Calu3 (cell line): ENCODE results near the gene VWA1. TPM values are rescaled to one million over a fixed set of nuclear protein-coding genes. Genes with fewer than 3 reads are reported as not detected.
"Not testable (repeated sequence)": the region's sequence is repeated elsewhere in the genome, so short reads cannot be mapped to it uniquely, and the experiment has no call there.

ENCODE experiments used
- BruUV-seq: library from RNA; stranded (reverse); fragments of 400-500 nt; replicated peaks from 2 replicates; lab custom pipeline; 2021; lab: Mats Ljungman, UMichigan
- CTCF ChIA-PET: fragments of 300-600 bp; sonication (Branson Sonifier 250); formaldehyde crosslinking; loops from one replicate; lab custom pipeline; 2022; ENCODE audit warnings: antibody characterized with exemption; lab: Charles Lee
- DNase-seq: peaks from one replicate; pipeline ENCODE4 v3.0.0; 2022
- H3K27ac Mint-ChIP-seq: one replicate; pipeline ENCODE4 v1.8.0; 2022; ENCODE audit warnings: mixed read lengths; ENCODE audit not compliant: unreplicated experiment
- H3K27me3 Mint-ChIP-seq: one replicate; pipeline ENCODE4 v1.8.0; 2022; ENCODE audit warnings: mixed read lengths; ENCODE audit not compliant: unreplicated experiment
- H3K36me3 Mint-ChIP-seq: one replicate; pipeline ENCODE4 v1.8.0; 2022; ENCODE audit warnings: mild to moderate bottlenecking, moderate library complexity, mixed read lengths; ENCODE audit not compliant: insufficient read depth, unreplicated experiment
- H3K4me1 Mint-ChIP-seq: one replicate; pipeline ENCODE4 v1.8.0; 2022; ENCODE audit warnings: mild to moderate bottlenecking, low read depth, mixed read lengths; ENCODE audit not compliant: unreplicated experiment
- H3K4me3 Mint-ChIP-seq: one replicate; pipeline ENCODE4 v1.8.0; 2022; ENCODE audit warnings: mild to moderate bottlenecking, low read depth, moderate library complexity, mixed read lengths; ENCODE audit not compliant: unreplicated experiment
- H3K9me3 Mint-ChIP-seq: one replicate; pipeline ENCODE4 v1.8.0; 2022; ENCODE audit warnings: low read depth, mixed read lengths; ENCODE audit not compliant: unreplicated experiment
- CTCF ChIP-seq: fragments of 200-600 bp; IDR thresholded peaks from one replicate; pipeline ENCODE4 v1.8.0; 2022; ENCODE audit warnings: antibody characterized with exemption; ENCODE audit not compliant: unreplicated experiment
- intact Hi-C: fragments of 100-400 bp; cut with micrococcal nuclease; formaldehyde crosslinking; loops from one replicate; pipeline ENCODE4 v1.10.0; 2022; ENCODE audit not compliant: unreplicated experiment
- total RNA-seq: library from RNA; stranded (reverse); gene quantifications from 2 replicates; pipeline ENCODE4 v1.2.3, GENCODE V29; 2022

VWA1 gene
- total RNA-seq, 1 experiment from 2014 or later = 78.9 TPM

- Mint-ChIP-seq H3K4me1 (peaks cover 15% of the 10 kb centered on the region), H3K36me3 (peaks cover 7% of the 10 kb centered on the region), H3K4me3 (no peak overlapping the region), H3K27me3 (no peaks in the 10 kb centered on the region), H3K9me3 (no peaks in the 10 kb centered on the region), H3K27ac (no peak overlapping the region)
- no peak for DNase-seq
- intact Hi-C loops = no loop called here
- no TSS peak for BruUV-seq
- no peak for TF ChIP-seq CTCF
- CTCF ChIA-PET = no interaction called here
Measured at GRCh38 chr1:1427106-1427819, 8.2 kb upstream of the VWA1 start.

- intact Hi-C loops = no loop called here
- no TSS peak for BruUV-seq
Measured at GRCh38 chr1:1427820-1428148, 7.7 kb upstream of the VWA1 start.

GRCh38 chr1:1428174-1428573 lies 7.3 kb upstream of the VWA1 start:
- no peaks in the 10 kb centered on the region for H3K9me3 Mint-ChIP-seq
- CTCF ChIA-PET = interaction anchor here (1.2 kb wide), 1 partner anchor 13 kb away, joined by 6 read pairs; no protein-coding TSS in a partner anchor
- no TSS peak for BruUV-seq
- no peak for TF ChIP-seq CTCF
- no peak overlapping the region for H3K4me3 Mint-ChIP-seq
- no peaks in the 10 kb centered on the region for H3K27me3 Mint-ChIP-seq
- H3K4me1 Mint-ChIP-seq = peaks cover 9% of the 10 kb centered on the region
- peaks cover 10% of the 10 kb centered on the region for H3K36me3 Mint-ChIP-seq
- intact Hi-C loops = no loop called here
- no peak for DNase-seq
- H3K27ac Mint-ChIP-seq = no peak overlapping the region

More at GRCh38 chr1:1427820-1428148, 7.7 kb upstream of the VWA1 start:
- H3K27me3 Mint-ChIP-seq = no peaks in the 10 kb centered on the region
- CTCF ChIA-PET = no interaction called here
- no peaks in the 10 kb centered on the region for H3K9me3 Mint-ChIP-seq
- no peak for DNase-seq
- TF ChIP-seq CTCF = no peak
- peaks cover 13% of the 10 kb centered on the region for H3K4me1 Mint-ChIP-seq
- peaks cover 7% of the 10 kb centered on the region for H3K36me3 Mint-ChIP-seq
- H3K27ac Mint-ChIP-seq = no peak overlapping the region
- no peak overlapping the region for H3K4me3 Mint-ChIP-seq

- CTCF ChIA-PET = interaction anchor here (0.7 to 1.2 kb wide), 2 partner anchors 8 to 13 kb away, joined by 4 to 6 read pairs; no protein-coding TSS in a partner anchor
- H3K27ac Mint-ChIP-seq, intact Hi-C loops, H3K4me1 Mint-ChIP-seq, H3K9me3 Mint-ChIP-seq, DNase-seq, H3K27me3 Mint-ChIP-seq, H3K4me3 Mint-ChIP-seq, BruUV-seq: not testable (repeated sequence)
- H3K36me3 Mint-ChIP-seq = peaks cover 16% of the 10 kb centered on the region
Measured at GRCh38 chr1:1428967-1429366, 6.5 kb upstream of the VWA1 start.

GRCh38 chr1:1429671-1430073 lies 5.8 kb upstream of the VWA1 start:
- peaks cover 8% of the 10 kb centered on the region for H3K4me1 Mint-ChIP-seq
- intact Hi-C loops = no loop called here
- no peaks in the 10 kb centered on the region for H3K27me3 Mint-ChIP-seq
- CTCF ChIA-PET = interaction anchor here (1.1 to 1.2 kb wide), 2 partner anchors 12 to 30 kb away, joined by 3 to 6 read pairs; partner anchors contain the start of gene CCNL2
- peak overlapping the region; percentile 30 for H3K27ac Mint-ChIP-seq
- no peak for TF ChIP-seq CTCF
- H3K4me3 Mint-ChIP-seq = no peak overlapping the region
- peaks cover 19% of the 10 kb centered on the region for H3K36me3 Mint-ChIP-seq
- no TSS peak for BruUV-seq
- no peaks in the 10 kb centered on the region for H3K9me3 Mint-ChIP-seq
- no peak for DNase-seq
